Breast epithelium (tissue), 3 donors: ENCODE results near the gene CCNJL.

ENCODE experiments used
- POLR2A ChIP-seq: fragments of 450-650 bp; IDR thresholded peaks from one replicate; pipeline ENCODE4 v1.6.1; 2016; ENCODE audit warnings: antibody characterized with exemption, mild to moderate bottlenecking, moderate library complexity
- TF ChIP-seq, protein P1 (sequence below), 3 donors: fragments of 450-650 bp; IDR thresholded peaks; one replicate each; pipeline ENCODE4 v1.5.1; 2016 to 2017; ENCODE audit warnings: antibody characterized with exemption in 3 of 3, mild to moderate bottlenecking in 3 of 3, moderate library complexity in 3 of 3

DNA sequence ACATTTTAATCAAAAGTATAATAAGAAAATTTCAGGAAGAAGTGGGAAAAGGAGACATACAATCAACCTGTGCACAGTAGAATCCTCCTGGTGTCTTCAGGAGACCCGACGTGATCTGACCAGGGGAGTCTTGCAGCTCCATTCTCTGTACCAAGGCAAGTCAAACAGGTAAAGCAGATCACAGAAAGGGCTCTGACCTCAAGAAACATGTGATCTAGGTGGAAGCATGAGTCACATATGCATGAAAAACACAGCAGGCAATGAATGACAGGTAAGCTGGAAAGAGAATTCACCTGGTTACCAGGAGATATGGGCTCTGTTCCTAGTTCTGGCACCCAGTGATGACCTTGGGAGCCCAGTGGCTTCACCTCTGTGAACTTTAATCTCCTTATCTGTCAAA lies 102.4 kb downstream of the CCNJL start:
- TF ChIP-seq POLR2A = no peak
- TF ChIP-seq, protein P1, sequence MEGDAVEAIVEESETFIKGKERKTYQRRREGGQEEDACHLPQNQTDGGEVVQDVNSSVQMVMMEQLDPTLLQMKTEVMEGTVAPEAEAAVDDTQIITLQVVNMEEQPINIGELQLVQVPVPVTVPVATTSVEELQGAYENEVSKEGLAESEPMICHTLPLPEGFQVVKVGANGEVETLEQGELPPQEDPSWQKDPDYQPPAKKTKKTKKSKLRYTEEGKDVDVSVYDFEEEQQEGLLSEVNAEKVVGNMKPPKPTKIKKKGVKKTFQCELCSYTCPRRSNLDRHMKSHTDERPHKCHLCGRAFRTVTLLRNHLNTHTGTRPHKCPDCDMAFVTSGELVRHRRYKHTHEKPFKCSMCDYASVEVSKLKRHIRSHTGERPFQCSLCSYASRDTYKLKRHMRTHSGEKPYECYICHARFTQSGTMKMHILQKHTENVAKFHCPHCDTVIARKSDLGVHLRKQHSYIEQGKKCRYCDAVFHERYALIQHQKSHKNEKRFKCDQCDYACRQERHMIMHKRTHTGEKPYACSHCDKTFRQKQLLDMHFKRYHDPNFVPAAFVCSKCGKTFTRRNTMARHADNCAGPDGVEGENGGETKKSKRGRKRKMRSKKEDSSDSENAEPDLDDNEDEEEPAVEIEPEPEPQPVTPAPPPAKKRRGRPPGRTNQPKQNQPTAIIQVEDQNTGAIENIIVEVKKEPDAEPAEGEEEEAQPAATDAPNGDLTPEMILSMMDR (IDR thresholded peaks at IDR 0.05) = no peak
